Anterior cingulate cortex (tissue), 58 donors: ENCODE measurements around the gene GLP1R.
A peak's percentile ranks its signal among the peaks of the same experiment; 100 is the strongest.
"Not testable (repeated sequence)": the region's sequence is repeated elsewhere in the genome, so short reads cannot be mapped to it uniquely, and the experiment has no call there.

Experiments
- DNase-seq, 58 donors: peaks; one replicate each; lab custom pipeline; 2025; lab: John Stamatoyannopoulos, UW

Gene GLP1R

GRCh38 chr6:39114388-39114703, 65.8 kb downstream of the GLP1R start:
- DNase-seq = peak in 3 of 58 donors; percentile 30 to 52 (median 35)

DNA sequence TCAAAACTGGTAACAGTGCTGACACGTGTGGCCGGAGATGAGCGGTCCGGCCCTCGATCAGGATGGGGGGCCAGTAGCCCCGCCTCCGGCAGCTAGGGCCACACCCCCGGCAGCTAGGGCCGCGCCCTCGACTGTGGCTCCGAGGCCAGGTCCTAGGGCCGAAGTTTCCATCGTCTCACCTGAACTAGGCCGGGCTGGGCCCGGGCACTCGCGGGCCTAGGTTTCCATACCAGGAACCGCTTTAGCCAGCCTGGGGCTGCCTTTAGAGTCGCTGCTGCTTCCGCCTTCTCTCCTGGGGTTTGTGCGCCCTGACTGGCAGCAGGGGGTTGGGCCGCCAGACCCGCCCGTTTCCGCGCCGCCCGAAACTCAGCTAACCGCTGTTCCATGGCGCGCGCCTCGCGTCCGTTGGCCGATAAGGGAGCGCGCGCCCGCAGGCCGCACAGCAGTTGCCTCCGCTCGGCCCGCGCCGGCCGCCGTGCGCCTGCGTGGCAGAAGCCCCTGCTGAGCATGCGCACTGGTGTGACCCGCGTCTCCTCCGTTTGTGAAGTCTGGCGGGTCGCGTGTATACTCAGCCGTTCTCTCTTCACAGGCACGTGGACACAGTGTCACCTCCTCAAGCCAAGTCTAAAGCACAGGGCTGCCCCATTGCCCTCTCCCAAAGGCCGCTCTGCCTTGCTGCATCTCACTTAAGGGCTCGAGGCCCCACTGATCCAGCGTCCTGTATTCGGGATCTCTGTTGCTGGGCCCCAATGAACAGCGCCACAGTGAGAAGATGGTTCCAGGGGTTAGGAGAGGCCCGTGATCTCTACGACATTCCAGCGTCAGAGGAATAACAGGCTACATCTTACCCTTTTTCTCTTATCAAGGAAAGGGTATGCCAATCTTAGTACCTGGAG, 66.4 kb downstream of the GLP1R start, which contains the start of gene SAYSD1:
Gene SAYSD1, minus strand, starts transcription at position 483 of the 896 bp plus-strand sequence. Its CDS starts 97 bp downstream, at position 386.
- DNase-seq = peak; percentile 7 to 92 (median 82)

DNA sequence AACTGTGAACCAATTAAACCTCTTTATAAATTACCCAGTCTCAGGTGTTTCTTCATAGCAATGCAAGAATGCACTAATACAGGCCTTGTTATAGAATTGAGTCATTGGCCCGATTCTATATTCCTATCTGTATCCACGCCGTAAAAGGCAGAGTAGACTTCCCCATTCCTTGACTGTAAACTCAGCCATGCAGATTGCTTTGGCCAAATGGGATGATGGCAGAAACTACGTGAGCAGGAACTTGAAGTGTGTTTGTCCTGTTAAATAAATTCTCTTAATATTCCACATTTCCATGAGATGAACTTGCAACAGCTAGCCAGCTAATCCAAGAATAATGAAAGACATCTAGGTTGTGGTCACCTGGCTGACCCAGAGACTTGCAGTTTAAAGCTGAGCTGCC, 70.3 kb downstream of the GLP1R start:
- DNase-seq = no peak

- DNase-seq = no peak
Measured at GRCh38 chr6:39124114-39124513, 75.5 kb downstream of the GLP1R start.

- DNase-seq = no peak
Measured at GRCh38 chr6:39128106-39128505, 79.5 kb downstream of the GLP1R start.

- DNase-seq = no peak
Measured at GRCh38 chr6:39128832-39129231, 80.3 kb downstream of the GLP1R start.

DNA sequence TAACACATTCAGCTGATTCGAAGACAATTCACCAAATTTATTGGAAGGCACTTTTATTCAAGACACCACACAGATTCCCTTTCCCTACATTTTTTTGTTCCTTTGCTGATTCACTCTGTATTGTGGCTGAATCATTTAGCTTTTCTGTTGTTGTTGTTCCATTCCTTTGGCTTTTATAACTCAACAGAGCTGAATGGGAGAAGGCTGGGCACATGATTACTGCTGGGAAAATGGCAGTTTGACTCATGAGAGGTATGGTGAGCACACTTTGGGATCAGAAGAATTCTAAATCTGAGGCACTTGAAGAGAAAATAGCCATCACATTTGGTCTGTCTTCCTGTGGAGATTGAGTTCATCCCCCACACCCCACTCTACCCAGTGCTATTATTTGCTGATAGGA, 82.1 kb downstream of the GLP1R start:
- no peak for DNase-seq

DNA sequence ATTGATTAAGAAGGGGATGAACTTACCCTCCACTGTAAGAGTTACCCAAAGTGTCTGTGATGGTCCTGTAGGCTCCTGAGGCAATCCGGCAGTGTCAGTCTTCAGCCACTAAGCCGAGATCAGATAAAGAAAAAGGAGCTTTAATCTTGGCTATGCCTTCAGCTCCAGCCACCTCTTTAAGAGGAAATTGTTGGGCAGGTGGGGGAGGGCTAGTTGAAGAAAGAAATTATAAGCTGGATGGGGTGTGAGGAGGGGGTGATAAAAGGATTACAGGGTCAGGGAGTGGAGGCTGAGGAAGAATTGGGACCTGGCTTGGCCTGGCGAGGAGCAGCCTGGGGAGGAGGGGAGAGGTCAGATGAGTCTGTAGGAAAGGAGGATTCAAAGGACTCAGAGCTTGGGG, 86.2 kb downstream of the GLP1R start:
- not testable (repeated sequence) for DNase-seq

- DNase-seq = not testable (repeated sequence)
Measured at GRCh38 chr6:39136207-39136606, 87.6 kb downstream of the GLP1R start.

DNA sequence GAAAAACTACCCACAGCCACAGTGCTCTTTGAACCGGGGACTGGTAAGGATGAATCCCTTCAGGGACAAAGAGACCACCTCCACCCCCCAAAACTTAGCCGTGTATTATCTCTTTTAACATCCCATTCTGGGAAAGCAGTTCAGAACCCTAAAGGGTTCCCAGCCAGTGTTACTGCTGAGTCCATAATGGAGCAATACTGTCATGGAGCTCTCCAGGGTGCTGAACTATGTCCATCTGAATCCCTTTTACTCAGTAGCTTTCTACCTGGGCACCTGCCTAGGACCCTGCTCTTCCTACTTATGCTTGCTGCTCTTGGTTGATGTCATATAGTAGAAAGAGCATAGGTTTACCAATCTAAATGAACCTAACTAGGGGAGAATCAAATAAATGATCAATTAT, 88.7 kb downstream of the GLP1R start:
- no peak for DNase-seq
